K562 (cell line): ENCODE results near the gene IL1RL1.

Experiments used
- CTCF ChIP-seq, 3 experiments: IDR thresholded peaks in 2 of 3; conservative IDR thresholded peaks in 1 of 3; 2 replicates each; pipeline ENCODE4 v1.5.1; 2011 to 2012; ENCODE audit warnings: low read length in 3 of 3, mild to moderate bottlenecking in 3 of 3, control low read depth in 2 of 3, improper control_type of control experiment in 1 of 3, inconsistent platforms in 1 of 3, low read depth in 1 of 3, mixed read lengths in 1 of 3, moderate library complexity in 1 of 3; ENCODE audit not compliant: insufficient read depth in 2 of 3
- ZNF124 ChIP-seq: sonication (generic); formaldehyde crosslinking; IDR thresholded peaks from 2 replicates; pipeline ENCODE4 v1.8.1; 2022; ENCODE audit warnings: missing genetic modification reagents
- ZNF274 ChIP-seq: IDR thresholded peaks from 2 replicates; pipeline ENCODE4 v1.6.1; 2011; ENCODE audit warnings: low read depth, mild to moderate bottlenecking, low read length, moderate library complexity, borderline replicate concordance

GRCh38 chr2:102313471-102313870 lies 2.1 kb downstream of the IL1RL1 start:
- no peak for TF ChIP-seq ZNF124 (CRISPR knock-in tag)
- TF ChIP-seq CTCF (IDR thresholded peaks at IDR 0.05 in 2 of 3, conservative IDR thresholded peaks at IDR 0.05 in 1 of 3; ENCODE audit: insufficient read depth in 2 of 3, low read depth in 1 of 3, low read length in 3 of 3), result no peak
- TF ChIP-seq ZNF274, result no peak
